Spleen (tissue), 11 donors: ENCODE measurements around the gene GSG1L. TPM values are rescaled to one million over a fixed set of nuclear protein-coding genes. Genes with fewer than 3 reads are reported as not detected.

Source experiments
- DNase-seq: peaks from one replicate; pipeline ENCODE4 v3.0.0-alpha.2; 2020
- H3K27ac ChIP-seq, 8 donors: fragments of 200-600 bp; sonication (generic) in 7 of 8; 1 replicate in 4 of 8; 2 replicates in 4 of 8; pipeline versions ENCODE4 v1.5.0 to v1.8.0; 2016 to 2021; ENCODE audit warnings: inconsistent platforms in 4 of 8, mild to moderate bottlenecking in 4 of 8, moderate library complexity in 1 of 8
- H3K27me3 ChIP-seq, 7 donors: fragments of 200-600 bp; sonication (generic) in 6 of 7; replicated peaks in 1 of 7; 1 replicate in 4 of 7; 2 replicates in 3 of 7; pipeline versions ENCODE4 v1.5.0 to v1.8.0; 2016 to 2021; ENCODE audit warnings: inconsistent platforms in 3 of 7, mild to moderate bottlenecking in 1 of 7
- H3K36me3 ChIP-seq, 6 donors: fragments of 200-600 bp; sonication (generic) in 5 of 6; 1 replicate in 4 of 6; 2 replicates in 2 of 6; pipeline versions ENCODE4 v1.5.0 to v1.8.0; 2016 to 2021; ENCODE audit warnings: inconsistent platforms in 2 of 6
- H3K4me1 ChIP-seq, 6 donors: fragments of 200-600 bp; sonication (generic) in 5 of 6; 1 replicate in 3 of 6; 2 replicates in 3 of 6; pipeline versions ENCODE4 v1.5.0 to v1.8.0; 2016 to 2021; ENCODE audit warnings: inconsistent platforms in 3 of 6
- H3K4me3 ChIP-seq, 8 donors: fragments of 200-600 bp; sonication (generic) in 7 of 8; 1 replicate in 4 of 8; 2 replicates in 4 of 8; pipeline versions ENCODE4 v1.5.0 to v1.8.0; 2016 to 2021; ENCODE audit warnings: inconsistent platforms in 4 of 8, mild to moderate bottlenecking in 4 of 8, moderate library complexity in 2 of 8
- H3K9me3 ChIP-seq, 8 donors: fragments of 200-600 bp; sonication (generic) in 7 of 8; 1 replicate in 4 of 8; 2 replicates in 4 of 8; pipeline versions ENCODE4 v1.5.0 to v1.8.0; 2016 to 2021; ENCODE audit warnings: inconsistent platforms in 4 of 8
- CTCF ChIP-seq, 11 experiments: fragments of 200-600 bp in 7 of 11; fragments of 450-650 bp in 4 of 11; sonication (generic) in 4 of 11; IDR thresholded peaks in 8 of 11; conservative IDR thresholded peaks in 3 of 11; 1 replicate in 7 of 11; 2 replicates in 4 of 11; pipeline versions ENCODE4 v1.4.0 to v1.8.0; 2016 to 2021; ENCODE audit warnings: antibody characterized with exemption in 11 of 11, inconsistent platforms in 4 of 11, mild to moderate bottlenecking in 1 of 11
- POLR2A ChIP-seq, 3 donors: fragments of 450-650 bp; IDR thresholded peaks; one replicate each; pipeline ENCODE4 v1.5.1; 2017; ENCODE audit warnings: antibody characterized with exemption in 3 of 3, mild to moderate bottlenecking in 1 of 3
- POLR2AphosphoS5 ChIP-seq, 3 donors: sonication (generic); formaldehyde crosslinking; IDR thresholded peaks; one replicate each; pipeline ENCODE4 v1.5.1; 2017; ENCODE audit warnings: antibody characterized with exemption in 3 of 3
- WGBS, 5 donors: extraction: QIAGEN DNeasy Blood & Tissue Kit in 3 of 5; methylation state at CpG; one replicate each; pipeline versions ENCODE4 v1.1.5 to v1.1.7; 2013 to 2018; 5-methylcytosine and 5-hydroxymethylcytosine counted together
- intact Hi-C: fragments of 100-400 bp; cut with DNase I; formaldehyde crosslinking; loops from one replicate; pipeline ENCODE4 v1.15.0; 2023; ENCODE audit warnings: low total_unique reads
- polyA plus RNA-seq, 3 donors: library from polyadenylated mRNA; stranded (reverse); fragments of 200-250 nt; gene quantifications; one replicate each; pipeline ENCODE4 v1.2.1, GENCODE V29; 2013
- total RNA-seq, 7 donors: library from RNA; depleted of rRNA in 3 of 7; stranded (reverse); fragments of >200 nt in 3 of 7; fragmentation: NEBNext Ultra II Directional in 4 of 7; extraction: Animal tissue kit (Norgen Biotek cat#: 25700) in 4 of 7; gene quantifications; one replicate each; pipeline versions ENCODE4 v1.1.0 to v1.2.1, GENCODE V29; 2016 to 2021
- donor health status: healthy with polysubstance abuse.
- donor health status: DM: no; HTN: no; CAD: no; lungs with moderate emphysema.
- donor health status: DM: no; HTN: no; CAD: no.
- donor health status: Bipolar disorder and iron deficiency.
- donor health status: healthy.
- donor health status: DM: no; HTN: no; CAD: no.
- donor health status: DM: yes; HTN: yes; CAD: no.

GSG1L gene
- total and polyA plus RNA-seq, 10 donors = 0.22 to 0.58 (median 0.43) TPM; not detected in 6

- Histone ChIP-seq H3K36me3 (no peaks in the 10 kb centered on the region), H3K27me3 (peaks cover 0 to 3% (median 0%) of the 10 kb centered on the region in 7 donors), H3K9me3 (peaks cover 0 to 6% (median 0%) of the 10 kb centered on the region in 8 donors), H3K27ac (no peak overlapping the region), H3K4me3 (no peak overlapping the region), H3K4me1 (no peaks in the 10 kb centered on the region)
- DNase-seq = peak; percentile 18
- TF ChIP-seq CTCF (IDR thresholded peaks at IDR 0.05 in 8 of 11, conservative IDR thresholded peaks at IDR 0.05 in 3 of 11) (no peak), POLR2AphosphoS5 (IDR thresholded peaks at IDR 0.05) (no peak), POLR2A (IDR thresholded peaks at IDR 0.05) (no peak)
- intact Hi-C loops = loop anchor here (10.0 kb wide), 1 partner anchor 242 kb away; no protein-coding TSS in a partner anchor
- WGBS, 5 donors = 56 to 77% (median 59%) methylated on average over 2 of the region's 2 CpGs
Observed at GRCh38 chr16:27983244-27983643, 80.3 kb downstream of the GSG1L start.

GRCh38 chr16:27982184-27982583 lies 81.3 kb downstream of the GSG1L start:
- intact Hi-C loops = loop anchor here (10.0 kb wide), 1 partner anchor 243 kb away; no protein-coding TSS in a partner anchor
- no peak for DNase-seq
- WGBS, 5 donors = 68 to 92% (median 78%) methylated on average over 5 of the region's 5 CpGs

GRCh38 chr16:27980919-27981700 lies 82.4 kb downstream of the GSG1L start:
- H3K27me3 ChIP-seq = peaks cover 0 to 15% (median 0%) of the 10 kb centered on the region in 7 donors
- 59 to 76% (median 67%) methylated on average over 9 of the region's 9 CpGs for WGBS, 5 donors
- peaks cover 0 to 6% (median 0%) of the 10 kb centered on the region in 8 donors for H3K9me3 ChIP-seq
- H3K4me3 ChIP-seq = no peak overlapping the region
- no peaks in the 10 kb centered on the region for H3K36me3 ChIP-seq
- no peak overlapping the region for H3K27ac ChIP-seq
- H3K4me1 ChIP-seq = no peaks in the 10 kb centered on the region
- intact Hi-C loops = loop anchor here (10.0 kb wide), 1 partner anchor 244 kb away; no protein-coding TSS in a partner anchor
- peak; percentile 38 for DNase-seq
- TF ChIP-seq POLR2AphosphoS5 (IDR thresholded peaks at IDR 0.05) = no peak
- TF ChIP-seq CTCF (IDR thresholded peaks at IDR 0.05 in 8 of 11, conservative IDR thresholded peaks at IDR 0.05 in 3 of 11) = no peak
- TF ChIP-seq POLR2A (IDR thresholded peaks at IDR 0.05) = no peak

More at GRCh38 chr16:27982184-27982583, 81.3 kb downstream of the GSG1L start:
- Histone ChIP-seq H3K27ac (no peak overlapping the region), H3K27me3 (peaks cover 0 to 11% (median 0%) of the 10 kb centered on the region in 7 donors), H3K36me3 (no peaks in the 10 kb centered on the region), H3K9me3 (peaks cover 0 to 6% (median 0%) of the 10 kb centered on the region in 8 donors), H3K4me3 (no peak overlapping the region), H3K4me1 (no peaks in the 10 kb centered on the region)
- TF ChIP-seq POLR2A (IDR thresholded peaks at IDR 0.05) = no peak
- TF ChIP-seq CTCF (IDR thresholded peaks at IDR 0.05 in 8 of 11, conservative IDR thresholded peaks at IDR 0.05 in 3 of 11) = no peak
- no peak for TF ChIP-seq POLR2AphosphoS5 (IDR thresholded peaks at IDR 0.05)
